Thoracic aorta (tissue), 2 donors: ENCODE data around the gene TNS2. TPM values are rescaled to one million over a fixed set of nuclear protein-coding genes. Genes with fewer than 3 reads are reported as not detected.
"Not testable (repeated sequence)": the region's sequence is repeated elsewhere in the genome, so short reads cannot be mapped to it uniquely, and the experiment has no call there.

Experiments
- ATAC-seq: fragments of 150-250 bp; one replicate; pipeline ENCODE4 v1.8.0; 2017; ENCODE audit warnings: low read depth; ENCODE audit not compliant: insufficient number of reproducible peaks, low FRiP score
- DNase-seq: peaks from one replicate; pipeline ENCODE4 v3.0.0-alpha.2; 2020; ENCODE audit warnings: low spot score
- H3K27ac ChIP-seq, 2 donors: fragments of 200-600 bp; sonication (generic); 1 replicate in 1 of 2; 2 replicates in 1 of 2; pipeline ENCODE4 v1.5.1; 2016; ENCODE audit warnings: mild to moderate bottlenecking in 2 of 2, moderate library complexity in 2 of 2
- H3K27me3 ChIP-seq: fragments of 200-600 bp; sonication (generic); replicated peaks from 2 replicates; pipeline ENCODE4 v1.6.0; 2016; ENCODE audit warnings: mild to moderate bottlenecking; ENCODE audit not compliant: insufficient read depth
- H3K36me3 ChIP-seq: fragments of 200-600 bp; sonication (generic); one replicate; pipeline ENCODE4 v1.5.1; 2016
- H3K4me1 ChIP-seq, 2 donors: fragments of 200-600 bp; sonication (generic); 1 replicate in 1 of 2; 2 replicates in 1 of 2; pipeline versions ENCODE4 v1.5.1 to v1.6.0; 2016; ENCODE audit warnings: low read depth in 2 of 2, mild to moderate bottlenecking in 1 of 2; ENCODE audit not compliant: control insufficient read depth in 1 of 2
- H3K4me3 ChIP-seq: fragments of 200-600 bp; sonication (generic); 2 replicates; pipeline ENCODE4 v1.5.1; 2016; ENCODE audit warnings: mild to moderate bottlenecking
- H3K9me3 ChIP-seq: fragments of 200-600 bp; sonication (generic); 2 replicates; pipeline ENCODE4 v1.5.1; 2016
- total RNA-seq, 2 donors: library from RNA; depleted of rRNA; stranded (reverse); fragments of >200 nt; gene quantifications; one replicate each; pipeline versions ENCODE4 v1.1.0 to v1.2.3, GENCODE V29; 2016
- TF ChIP-seq, protein P1 (sequence below): fragments of 200-600 bp; sonication (generic); IDR thresholded peaks from one replicate; pipeline ENCODE4 v1.5.1; 2019; ENCODE audit warnings: antibody characterized with exemption

Gene TNS2
- total RNA-seq, 2 donors from 2014 or later = 292 to 307 TPM

DNA sequence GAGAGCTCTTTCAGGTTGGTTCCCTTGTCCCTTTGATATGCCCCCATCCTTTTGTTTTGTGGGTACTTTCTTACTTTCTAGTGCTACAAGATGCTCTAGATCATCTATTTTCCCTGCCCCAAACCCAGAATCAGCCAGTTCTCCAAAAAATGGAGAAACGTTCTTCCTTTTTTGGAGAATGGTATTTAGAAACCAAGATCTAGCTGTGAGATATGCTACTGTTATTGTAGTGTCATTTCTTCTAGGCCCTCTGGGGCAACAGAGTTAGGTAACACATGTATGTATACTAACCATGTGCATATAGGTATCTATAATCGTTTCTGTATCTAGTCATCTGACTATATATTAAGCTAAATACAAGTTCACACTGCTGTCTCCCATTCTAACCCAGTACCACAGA, 40.7 kb downstream of the TNS2 start:
- no peak for ATAC-seq

DNA sequence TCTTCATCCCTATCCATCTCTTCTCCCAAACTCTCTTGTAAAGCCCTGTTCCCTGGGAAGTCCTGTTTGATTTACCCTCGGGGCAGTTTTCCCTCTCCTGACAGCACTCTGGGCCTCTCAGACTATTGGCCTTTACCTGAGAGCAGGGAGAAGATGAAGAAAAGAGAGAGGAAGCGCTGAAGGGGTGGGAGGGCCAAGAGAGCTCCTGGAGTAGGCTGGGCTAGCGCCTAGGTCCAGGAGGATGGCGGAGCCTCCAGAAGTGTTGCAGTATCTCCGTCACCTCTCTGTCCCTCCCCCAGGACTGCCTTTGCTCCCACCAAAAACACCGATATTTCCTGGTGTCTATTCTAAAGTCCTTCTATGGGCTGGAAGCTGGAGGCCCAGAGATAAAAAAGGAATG, 41.9 kb downstream of the TNS2 start:
- ATAC-seq (no peak), DNase-seq (no peak)
- Histone ChIP-seq H3K4me1 (peaks cover 5 to 15% of the 10 kb centered on the region in 2 donors), H3K27ac (no peak overlapping the region), H3K4me3 (no peak overlapping the region), H3K9me3 (no peaks in the 10 kb centered on the region), H3K36me3 (no peaks in the 10 kb centered on the region), H3K27me3 (no peaks in the 10 kb centered on the region)
- TF ChIP-seq, protein P1, sequence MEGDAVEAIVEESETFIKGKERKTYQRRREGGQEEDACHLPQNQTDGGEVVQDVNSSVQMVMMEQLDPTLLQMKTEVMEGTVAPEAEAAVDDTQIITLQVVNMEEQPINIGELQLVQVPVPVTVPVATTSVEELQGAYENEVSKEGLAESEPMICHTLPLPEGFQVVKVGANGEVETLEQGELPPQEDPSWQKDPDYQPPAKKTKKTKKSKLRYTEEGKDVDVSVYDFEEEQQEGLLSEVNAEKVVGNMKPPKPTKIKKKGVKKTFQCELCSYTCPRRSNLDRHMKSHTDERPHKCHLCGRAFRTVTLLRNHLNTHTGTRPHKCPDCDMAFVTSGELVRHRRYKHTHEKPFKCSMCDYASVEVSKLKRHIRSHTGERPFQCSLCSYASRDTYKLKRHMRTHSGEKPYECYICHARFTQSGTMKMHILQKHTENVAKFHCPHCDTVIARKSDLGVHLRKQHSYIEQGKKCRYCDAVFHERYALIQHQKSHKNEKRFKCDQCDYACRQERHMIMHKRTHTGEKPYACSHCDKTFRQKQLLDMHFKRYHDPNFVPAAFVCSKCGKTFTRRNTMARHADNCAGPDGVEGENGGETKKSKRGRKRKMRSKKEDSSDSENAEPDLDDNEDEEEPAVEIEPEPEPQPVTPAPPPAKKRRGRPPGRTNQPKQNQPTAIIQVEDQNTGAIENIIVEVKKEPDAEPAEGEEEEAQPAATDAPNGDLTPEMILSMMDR = no peak

More for the DNA sequence above, 40.7 kb downstream of the TNS2 start:
- no peak for DNase-seq
- no peaks in the 10 kb centered on the region for H3K27me3 ChIP-seq
- no peaks in the 10 kb centered on the region for H3K9me3 ChIP-seq
- H3K27ac ChIP-seq = no peak overlapping the region
- H3K4me1 ChIP-seq = peaks cover 0 to 6% of the 10 kb centered on the region in 2 donors
- TF ChIP-seq, protein P1 = no peak
- no peaks in the 10 kb centered on the region for H3K36me3 ChIP-seq
- no peak overlapping the region for H3K4me3 ChIP-seq

DNA sequence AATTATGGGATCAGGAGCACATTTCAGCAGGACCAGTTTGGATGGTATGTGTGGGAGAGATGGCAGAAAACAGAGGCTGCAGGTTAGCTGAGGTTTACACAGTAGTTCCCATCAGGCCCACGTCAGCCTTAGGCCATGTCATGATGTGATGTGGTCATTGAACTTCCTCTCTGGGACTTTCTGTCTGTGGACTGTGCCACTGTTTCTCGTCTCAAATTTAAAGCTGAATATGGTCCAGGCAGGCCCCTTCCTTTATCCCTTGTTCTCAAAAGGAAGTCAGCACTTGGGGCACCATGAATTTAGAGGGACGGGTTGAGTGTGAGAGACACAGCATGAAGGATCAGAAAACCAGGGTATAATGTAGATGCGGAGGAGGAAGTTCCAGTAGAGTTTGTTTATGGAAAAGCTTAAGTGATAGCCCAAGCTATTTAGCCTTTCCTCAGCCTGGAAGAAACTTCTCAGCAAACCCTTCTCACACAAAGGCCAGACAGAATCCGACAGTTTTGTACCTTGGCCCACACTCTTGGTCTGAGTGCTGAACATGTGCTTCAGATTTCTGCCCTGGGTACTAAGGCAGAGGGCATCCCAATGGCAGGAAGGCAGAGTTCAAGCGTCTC, 44.0 kb downstream of the TNS2 start:
- H3K4me3 ChIP-seq = no peak overlapping the region
- TF ChIP-seq, protein P1 = no peak
- no peaks in the 10 kb centered on the region for H3K9me3 ChIP-seq
- H3K4me1 ChIP-seq = peaks cover 5 to 22% of the 10 kb centered on the region in 2 donors
- no peaks in the 10 kb centered on the region for H3K36me3 ChIP-seq
- H3K27ac ChIP-seq = peak overlapping the region; percentile 5 to 49
- no peaks in the 10 kb centered on the region for H3K27me3 ChIP-seq
- ATAC-seq = no peak
- DNase-seq = no peak

DNA sequence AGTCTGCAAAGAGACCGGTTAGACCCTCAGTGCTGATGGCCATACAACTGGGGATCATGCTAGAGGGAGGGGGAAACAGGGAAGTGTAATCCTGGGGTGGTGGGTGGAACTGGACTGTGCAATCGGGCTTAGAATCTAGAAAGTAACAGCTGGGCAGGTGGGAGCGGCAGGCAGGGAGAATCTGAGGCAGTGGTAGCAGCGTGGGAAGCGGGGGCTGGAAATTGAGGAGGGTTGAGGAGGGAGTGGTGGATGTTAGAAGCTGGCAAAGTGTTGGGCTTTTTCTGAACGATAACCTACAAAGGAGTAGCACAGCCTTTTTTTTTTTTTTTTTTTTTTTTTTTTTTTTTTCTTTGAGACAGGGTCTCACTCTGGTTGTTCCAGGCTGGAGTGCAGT, 44.5 kb downstream of the TNS2 start:
- DNase-seq (no peak), ATAC-seq (no peak)

DNA sequence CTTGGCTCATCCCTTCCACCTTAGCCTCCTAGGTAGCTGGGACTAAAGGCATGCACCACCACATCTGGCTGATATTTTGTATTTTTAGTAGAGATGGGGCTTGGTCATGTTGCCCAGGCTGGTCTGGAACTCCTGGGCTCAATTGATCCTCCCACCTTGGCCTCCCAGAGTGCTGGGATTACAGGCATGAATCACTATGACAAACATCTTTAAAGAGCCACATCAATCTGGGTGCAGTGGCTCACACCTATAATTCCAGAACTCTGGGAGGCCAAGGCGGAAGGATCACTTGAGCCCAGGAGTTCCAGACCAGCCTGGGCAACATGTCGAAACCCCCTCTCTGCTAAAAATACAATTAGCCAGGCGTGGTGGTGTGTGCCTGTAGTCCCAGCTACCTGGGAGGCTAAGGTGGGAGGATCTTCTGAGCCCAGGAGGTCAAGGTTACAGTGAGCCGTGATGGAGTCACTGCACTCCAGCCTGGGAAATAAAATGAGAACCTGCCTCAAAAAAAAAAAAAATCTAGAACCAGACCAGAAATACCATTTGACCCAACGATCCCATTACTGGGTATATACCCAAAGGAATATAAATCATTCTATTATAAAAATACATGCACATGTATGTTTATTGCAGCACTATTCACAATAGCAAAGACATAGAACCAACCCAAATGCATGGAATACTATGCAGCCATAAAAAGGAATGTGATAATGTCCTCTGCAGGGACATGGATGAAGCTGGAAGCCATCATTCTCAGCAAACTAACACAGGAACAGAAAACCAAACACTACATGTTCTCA, 45.1 kb downstream of the TNS2 start:
- not testable (repeated sequence) for H3K27ac ChIP-seq, ATAC-seq, H3K9me3 ChIP-seq, H3K27me3 ChIP-seq, DNase-seq, H3K4me3 ChIP-seq, H3K36me3 ChIP-seq
- peaks cover 8 to 29% of the 10 kb centered on the region in 2 donors for H3K4me1 ChIP-seq

More for the DNA sequence above, 44.5 kb downstream of the TNS2 start:
- TF ChIP-seq, protein P1 = no peak
- H3K27me3 ChIP-seq = no peaks in the 10 kb centered on the region
- no peaks in the 10 kb centered on the region for H3K9me3 ChIP-seq
- no peak overlapping the region for H3K4me3 ChIP-seq
- no peaks in the 10 kb centered on the region for H3K36me3 ChIP-seq
- peaks cover 5 to 26% of the 10 kb centered on the region in 2 donors for H3K4me1 ChIP-seq
- peak overlapping the region; percentile 5 to 49 for H3K27ac ChIP-seq

DNA sequence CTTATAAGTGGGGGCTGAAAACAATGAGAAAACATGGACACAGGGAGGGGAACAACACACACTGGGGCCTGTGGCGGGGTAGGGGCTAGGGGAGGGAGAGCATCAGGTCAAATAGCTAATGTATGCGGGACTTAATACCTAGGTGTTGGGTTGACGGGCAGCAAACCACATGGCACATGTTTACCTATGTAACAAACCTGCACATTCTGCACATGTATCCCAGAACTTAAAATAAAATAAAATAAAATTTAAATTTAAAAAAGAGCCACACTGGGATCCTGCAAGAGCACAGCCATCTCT, 45.7 kb downstream of the TNS2 start:
- H3K27ac ChIP-seq = peak overlapping the region; percentile 94 to 98
- DNase-seq = not testable (repeated sequence)

More for the DNA sequence above, 45.7 kb downstream of the TNS2 start:
- H3K4me3 ChIP-seq, ATAC-seq, H3K36me3 ChIP-seq, H3K9me3 ChIP-seq, H3K27me3 ChIP-seq: not testable (repeated sequence)
- peaks cover 10 to 35% of the 10 kb centered on the region in 2 donors for H3K4me1 ChIP-seq
